Thyroid gland (tissue), 4 donors: ENCODE data around the gene NYNRIN. TPM values are rescaled to one million over a fixed set of nuclear protein-coding genes. Genes with fewer than 3 reads are reported as not detected.
A peak's percentile ranks its signal among the peaks of the same experiment; 100 is the strongest.
"Not testable (repeated sequence)": the region's sequence is repeated elsewhere in the genome, so short reads cannot be mapped to it uniquely, and the experiment has no call there.

Source experiments
- DNase-seq, 2 donors: peaks; one replicate each; pipeline ENCODE4 v3.0.0-alpha.2; 2019
- H3K27ac ChIP-seq, 3 donors: fragments of 200-600 bp; sonication (generic); 1 replicate in 2 of 3; 2 replicates in 1 of 3; pipeline ENCODE4 v1.5.1; 2016 to 2019; ENCODE audit warnings: mild to moderate bottlenecking in 1 of 3, moderate library complexity in 1 of 3
- H3K27me3 ChIP-seq: fragments of 200-600 bp; sonication (generic); one replicate; pipeline ENCODE4 v1.5.1; 2019
- H3K36me3 ChIP-seq, 2 donors: fragments of 200-600 bp; sonication (generic); one replicate each; pipeline ENCODE4 v1.5.1; 2016 to 2019
- H3K4me1 ChIP-seq, 2 donors: fragments of 200-600 bp; sonication (generic); one replicate each; pipeline ENCODE4 v1.5.1; 2017 to 2019
- H3K4me3 ChIP-seq, 3 donors: fragments of 200-600 bp; sonication (generic); replicated peaks in 1 of 3; 1 replicate in 2 of 3; 2 replicates in 1 of 3; pipeline ENCODE4 v1.5.1; 2016; ENCODE audit warnings: mild to moderate bottlenecking in 1 of 3
- H3K9me3 ChIP-seq: fragments of 200-600 bp; sonication (generic); one replicate; pipeline ENCODE4 v1.5.1; 2017
- POLR2A ChIP-seq, 2 donors: fragments of 450-650 bp; IDR thresholded peaks; one replicate each; pipeline ENCODE4 v1.6.1; 2017; ENCODE audit warnings: antibody characterized with exemption in 2 of 2, mild to moderate bottlenecking in 2 of 2, moderate library complexity in 1 of 2
- WGBS, 2 donors: methylation state at CpG; one replicate each; pipeline ENCODE4 v1.1.5; 2017; 5-methylcytosine and 5-hydroxymethylcytosine counted together
- intact Hi-C: fragments of 100-400 bp; cut with DNase I; formaldehyde crosslinking; loops from one replicate; pipeline ENCODE4 v1.15.1; 2023
- total RNA-seq, 4 donors: library from RNA; depleted of rRNA; stranded (reverse); fragments of >200 nt; gene quantifications; one replicate each; pipeline ENCODE4 v1.2.3, GENCODE V29; 2016
- TF ChIP-seq, protein P1 (sequence below), 6 experiments: fragments of 200-600 bp in 3 of 6; fragments of 450-650 bp in 3 of 6; sonication (generic) in 3 of 6; IDR thresholded peaks; one replicate each; pipeline ENCODE4 v1.5.1; 2016 to 2019; ENCODE audit warnings: antibody characterized with exemption in 6 of 6, mild to moderate bottlenecking in 2 of 6, inconsistent platforms in 1 of 6, moderate library complexity in 1 of 6

NYNRIN gene
- 10 to 100 TPM; 11.7 to 19.9 (median 12.3) TPM for total RNA-seq

- TF ChIP-seq POLR2A (IDR thresholded peaks at IDR 0.05) = peak in 1 of 2 donors; percentile 36
- TF ChIP-seq, protein P1, sequence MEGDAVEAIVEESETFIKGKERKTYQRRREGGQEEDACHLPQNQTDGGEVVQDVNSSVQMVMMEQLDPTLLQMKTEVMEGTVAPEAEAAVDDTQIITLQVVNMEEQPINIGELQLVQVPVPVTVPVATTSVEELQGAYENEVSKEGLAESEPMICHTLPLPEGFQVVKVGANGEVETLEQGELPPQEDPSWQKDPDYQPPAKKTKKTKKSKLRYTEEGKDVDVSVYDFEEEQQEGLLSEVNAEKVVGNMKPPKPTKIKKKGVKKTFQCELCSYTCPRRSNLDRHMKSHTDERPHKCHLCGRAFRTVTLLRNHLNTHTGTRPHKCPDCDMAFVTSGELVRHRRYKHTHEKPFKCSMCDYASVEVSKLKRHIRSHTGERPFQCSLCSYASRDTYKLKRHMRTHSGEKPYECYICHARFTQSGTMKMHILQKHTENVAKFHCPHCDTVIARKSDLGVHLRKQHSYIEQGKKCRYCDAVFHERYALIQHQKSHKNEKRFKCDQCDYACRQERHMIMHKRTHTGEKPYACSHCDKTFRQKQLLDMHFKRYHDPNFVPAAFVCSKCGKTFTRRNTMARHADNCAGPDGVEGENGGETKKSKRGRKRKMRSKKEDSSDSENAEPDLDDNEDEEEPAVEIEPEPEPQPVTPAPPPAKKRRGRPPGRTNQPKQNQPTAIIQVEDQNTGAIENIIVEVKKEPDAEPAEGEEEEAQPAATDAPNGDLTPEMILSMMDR (IDR thresholded peaks at IDR 0.05) = no peak
- Histone ChIP-seq H3K9me3 (no peaks in the 10 kb centered on the region), H3K27ac (peak within 1 kb of the TSS; percentile 42 to 83 (median 77)), H3K4me1 (peaks cover 34 to 56% of the 10 kb centered on the region in 2 donors), H3K4me3 (peak within 1 kb of the TSS; percentile 45 to 65 (median 60)), H3K27me3 (no peaks in the 10 kb centered on the region), H3K36me3 (no peaks in the 10 kb centered on the region)
- intact Hi-C loops = no loop called here
- 11 to 28% methylated on average over 4 to 7 of the region's 57 CpGs for WGBS, 2 donors
- DNase-seq = peak; percentile 53 to 59
Observed at GRCh38 chr14:24398653-24399446, at the start of gene NYNRIN. Gene NYNRIN (plus strand): TSS chr14:24399003. CDS start chr14:24399247, 244 bp downstream.

- intact Hi-C loops = no loop called here
- TF ChIP-seq, protein P1 (IDR thresholded peaks at IDR 0.05) = no peak
- TF ChIP-seq POLR2A (IDR thresholded peaks at IDR 0.05) = no peak
- no peak overlapping the region for H3K4me3 ChIP-seq
- no peaks in the 10 kb centered on the region for H3K9me3 ChIP-seq
- 82 to 83% methylated on average over 5 of the region's 5 CpGs for WGBS, 2 donors
- DNase-seq = no peak
- peaks cover 9 to 25% of the 10 kb centered on the region in 2 donors for H3K4me1 ChIP-seq
- no peaks in the 10 kb centered on the region for H3K36me3 ChIP-seq
- no peaks in the 10 kb centered on the region for H3K27me3 ChIP-seq
- no peak overlapping the region for H3K27ac ChIP-seq
Observed at GRCh38 chr14:24349742-24350141, 49.1 kb upstream of the NYNRIN start.

DNA sequence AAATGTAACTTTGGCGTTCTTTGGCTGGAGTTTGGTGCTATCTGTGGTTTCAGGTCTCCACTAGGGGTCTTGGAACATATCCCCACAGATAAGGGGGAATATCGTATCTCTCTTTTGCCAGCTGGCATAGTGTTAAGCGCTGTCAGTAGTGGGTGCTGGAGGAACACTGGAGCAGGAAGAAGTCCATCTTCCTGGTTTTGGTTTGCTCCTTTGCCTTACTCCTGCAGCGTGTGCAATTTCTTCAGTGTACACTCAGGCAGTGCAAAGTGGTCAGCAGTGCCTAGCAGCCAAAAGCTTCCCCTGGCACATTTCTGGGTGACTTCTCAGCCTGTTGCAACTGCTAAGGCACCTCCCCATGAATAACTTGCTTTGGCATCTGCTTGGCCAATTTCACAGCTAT, 47.3 kb upstream of the NYNRIN start:
- Histone ChIP-seq H3K4me3 (no peak overlapping the region), H3K36me3 (no peaks in the 10 kb centered on the region), H3K27ac (peak overlapping the region in 1 of 3 donors; percentile 30), H3K27me3 (no peaks in the 10 kb centered on the region), H3K9me3 (no peaks in the 10 kb centered on the region), H3K4me1 (peaks cover 9 to 25% of the 10 kb centered on the region in 2 donors)
- TF ChIP-seq, protein P1 (IDR thresholded peaks at IDR 0.05) = no peak
- no peak for TF ChIP-seq POLR2A (IDR thresholded peaks at IDR 0.05)
- 23 to 32% methylated on average over 4 of the region's 4 CpGs for WGBS, 2 donors
- intact Hi-C loops = no loop called here
- peak; percentile 78 to 79 for DNase-seq

GRCh38 chr14:24353559-24354481, 45.0 kb upstream of the NYNRIN start:
- Histone ChIP-seq H3K4me1 (peaks cover 9 to 25% of the 10 kb centered on the region in 2 donors), H3K27me3 (no peaks in the 10 kb centered on the region), H3K36me3 (no peaks in the 10 kb centered on the region), H3K4me3 (no peak overlapping the region), H3K9me3 (no peaks in the 10 kb centered on the region), H3K27ac (no peak overlapping the region)
- DNase-seq = no peak
- no peak for TF ChIP-seq POLR2A (IDR thresholded peaks at IDR 0.05)
- TF ChIP-seq, protein P1 (IDR thresholded peaks at IDR 0.05) = no peak
- intact Hi-C loops = no loop called here
- 89% methylated on average over 5 of the region's 5 CpGs for WGBS, 2 donors

DNA sequence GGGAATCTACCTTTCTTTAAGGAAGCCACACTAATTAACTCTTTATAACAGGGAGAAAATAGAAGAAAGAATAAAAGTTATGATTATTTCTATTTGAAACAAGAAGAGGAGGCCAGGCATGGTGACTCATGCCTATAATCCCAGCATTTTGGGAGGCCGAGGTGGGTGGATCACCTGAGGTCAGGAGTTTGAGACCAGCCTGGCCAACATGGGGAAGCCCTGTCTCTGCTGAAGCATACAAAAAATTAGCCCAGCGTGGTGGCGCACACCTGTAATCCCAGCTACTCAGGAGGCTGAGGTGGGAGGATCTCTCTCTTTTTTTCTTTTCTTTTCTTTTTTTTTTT, 44.3 kb upstream of the NYNRIN start:
- H3K36me3 ChIP-seq, H3K27ac ChIP-seq, H3K4me3 ChIP-seq, H3K27me3 ChIP-seq, DNase-seq, H3K9me3 ChIP-seq, intact Hi-C loops: not testable (repeated sequence)
- WGBS, 2 donors = 89 to 95% methylated on average over 3 of the region's 3 CpGs
- H3K4me1 ChIP-seq = peaks cover 9 to 25% of the 10 kb centered on the region in 2 donors
